ENCODE results near the gene CMTM3.
"Not testable (repeated sequence)": the region's sequence is repeated elsewhere in the genome, so short reads cannot be mapped to it uniquely, and the experiment has no call there.

The CMTM3 gene

DNA sequence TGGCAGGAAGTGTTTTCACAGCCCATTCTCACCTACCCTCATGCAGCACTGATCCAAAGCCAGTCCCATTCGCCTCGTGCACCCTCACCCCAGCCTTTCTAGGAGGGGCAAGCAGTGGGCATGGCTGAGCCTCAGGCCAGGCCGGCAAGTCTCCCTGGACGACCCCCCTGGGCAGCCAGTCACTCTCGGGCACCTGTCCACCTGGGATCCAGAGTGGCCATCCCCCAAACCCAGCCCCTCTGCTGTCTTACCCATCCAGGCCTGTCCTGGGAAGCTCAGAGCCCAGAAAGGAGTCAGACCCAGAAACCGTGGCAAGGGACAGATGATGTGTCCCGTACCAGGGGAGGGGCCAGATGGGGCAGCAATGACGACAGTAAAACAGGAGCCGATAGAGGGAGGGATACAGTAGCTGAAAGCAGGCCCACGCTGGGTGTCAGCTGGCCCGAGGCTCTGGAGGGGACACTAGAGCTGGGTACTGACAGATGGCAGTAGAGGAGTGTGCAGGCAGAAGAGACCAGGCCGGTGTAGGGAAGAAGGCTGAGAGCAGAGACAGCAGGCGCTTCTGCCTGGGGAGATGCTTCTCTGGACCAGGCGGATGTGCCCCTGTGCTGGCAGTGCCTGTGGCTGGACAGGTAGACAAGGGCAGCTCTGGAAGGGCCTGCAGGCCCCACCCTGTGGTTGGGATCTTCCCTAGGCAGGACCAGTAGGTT lies 5.8 kb downstream of the CMTM3 start:
- DNase-seq = no peak

DNA sequence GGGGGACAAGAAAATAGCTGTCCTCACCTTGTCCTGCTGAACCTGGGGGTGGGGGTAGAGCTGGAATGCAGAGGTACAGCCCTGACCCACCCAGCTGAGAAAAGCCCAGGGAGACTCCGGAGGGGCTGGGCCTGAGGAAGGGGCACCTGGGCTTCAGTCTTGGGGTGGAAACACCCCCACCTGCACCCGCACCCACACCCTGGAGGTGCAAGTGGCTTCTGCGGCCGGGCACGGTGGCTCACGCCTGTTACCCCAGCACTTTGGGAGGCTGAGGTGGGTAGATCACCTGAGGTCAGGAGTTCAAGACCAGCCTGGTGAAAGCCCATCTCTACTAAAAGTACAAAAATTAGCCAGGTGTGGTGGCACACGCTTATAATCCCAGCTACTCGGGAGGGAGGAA lies 7.4 kb downstream of the CMTM3 start:
- DNase-seq = not testable (repeated sequence)

DNA sequence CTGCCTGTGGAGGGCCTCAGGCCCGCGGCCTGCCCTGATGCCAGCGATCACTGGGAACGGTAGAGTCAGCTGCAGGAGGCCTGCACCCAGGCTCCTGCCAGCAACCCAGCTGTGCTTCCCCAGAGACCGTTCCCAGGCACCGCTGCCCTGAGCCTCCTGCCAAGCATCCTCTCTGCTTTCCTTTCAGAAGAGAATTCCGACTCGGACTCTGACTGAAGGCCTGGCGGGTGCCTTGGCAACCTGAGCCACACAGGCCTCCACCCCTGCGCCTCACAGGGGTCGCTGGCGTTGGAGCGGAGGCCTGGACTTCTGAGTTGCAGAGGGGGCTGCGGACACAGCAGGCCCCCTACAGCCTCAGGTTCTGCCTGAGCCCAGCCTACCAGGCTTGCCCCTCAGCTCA lies 7.9 kb downstream of the CMTM3 start:
- DNase-seq = no peak

DNA sequence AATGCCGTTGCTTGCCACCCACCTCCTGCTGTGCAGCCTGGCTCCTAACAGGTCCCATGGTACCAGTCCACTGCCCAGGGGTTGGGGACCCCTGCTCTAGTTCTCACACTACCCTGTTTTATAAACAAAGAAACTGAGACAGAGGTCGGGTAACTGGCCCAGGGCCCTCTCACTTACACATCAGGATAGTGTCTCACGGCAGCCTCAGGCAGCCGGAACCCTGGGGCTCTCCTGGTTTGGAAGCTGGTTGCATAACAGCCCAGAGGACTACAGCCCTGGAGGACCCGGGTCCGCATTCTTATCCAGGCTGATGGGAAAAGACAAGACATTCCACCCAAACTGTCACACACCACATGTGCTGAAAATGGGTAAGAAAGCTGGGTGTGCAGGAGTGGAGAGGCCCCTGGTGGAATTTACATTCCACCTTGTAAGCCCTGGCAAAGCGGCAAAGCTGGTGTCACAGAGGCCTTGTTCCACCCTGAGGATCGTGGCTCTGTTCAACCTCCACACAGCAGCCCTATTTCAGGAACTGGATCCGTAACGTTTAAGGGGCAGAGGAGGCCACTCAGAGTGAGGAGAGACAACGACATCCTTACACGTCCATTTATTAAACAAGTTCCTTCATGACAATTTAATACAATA lies 9.8 kb downstream of the CMTM3 start:
- DNase-seq = no peak

DNA sequence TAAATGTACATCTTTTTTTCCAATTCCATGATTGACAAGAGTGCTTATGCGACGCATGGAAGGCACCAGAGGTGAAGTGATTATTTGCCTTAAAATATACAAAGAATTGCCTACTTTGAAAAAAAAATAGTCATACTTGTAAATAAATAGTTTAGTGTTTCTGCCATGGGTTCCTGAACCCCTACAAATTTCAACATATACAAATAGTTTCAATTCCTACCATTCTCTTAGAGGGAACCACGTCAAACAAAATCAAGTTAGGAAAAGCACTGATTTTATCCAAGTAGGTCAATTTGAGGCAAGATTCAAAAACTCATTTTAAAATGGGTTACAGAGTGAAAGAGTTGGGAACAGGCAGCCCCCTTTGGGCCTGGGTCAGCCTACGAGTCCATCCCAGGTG lies 11.7 kb downstream of the CMTM3 start:
- DNase-seq = no peak

DNA sequence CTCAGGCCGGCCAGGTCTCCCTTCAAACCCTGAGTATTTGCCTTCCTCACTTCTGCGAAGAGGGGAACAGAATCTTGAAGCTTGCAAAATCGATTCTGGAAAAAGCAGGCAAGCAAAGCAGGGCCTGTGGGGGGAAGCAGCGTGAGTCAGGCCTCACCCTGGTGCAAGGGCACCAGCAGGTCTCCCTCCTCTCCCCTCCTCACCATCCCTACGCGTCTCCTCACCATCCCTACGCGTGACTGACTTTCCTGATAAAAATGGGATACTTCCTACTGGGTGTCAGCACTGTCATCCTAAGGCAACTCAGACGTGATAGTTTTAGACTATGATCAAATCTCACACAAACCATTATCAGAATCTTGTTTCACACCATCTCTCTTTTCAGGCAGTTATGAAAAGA lies 12.1 kb downstream of the CMTM3 start:
- DNase-seq = no peak

DNA sequence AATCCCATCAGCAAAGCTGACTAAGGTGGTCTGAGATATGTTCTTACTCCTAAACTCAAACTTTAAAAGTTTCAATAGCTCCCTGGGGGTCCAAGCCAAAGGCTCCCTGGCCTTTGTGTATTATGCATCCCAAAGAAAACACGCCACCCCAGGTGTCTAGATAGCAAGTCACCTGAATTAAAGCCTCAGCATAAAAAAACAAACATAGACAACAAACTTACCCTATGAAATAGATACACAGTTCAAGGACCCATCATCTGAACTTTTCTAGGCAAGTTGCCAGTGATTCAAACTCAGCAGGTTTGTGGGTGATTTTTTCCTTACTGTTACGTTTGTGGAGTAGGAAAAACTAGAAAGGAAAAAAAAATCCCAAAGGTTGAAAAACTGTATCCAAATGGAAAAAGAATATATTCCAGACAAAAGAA lies 12.5 kb downstream of the CMTM3 start:
- DNase-seq = no peak

DNA sequence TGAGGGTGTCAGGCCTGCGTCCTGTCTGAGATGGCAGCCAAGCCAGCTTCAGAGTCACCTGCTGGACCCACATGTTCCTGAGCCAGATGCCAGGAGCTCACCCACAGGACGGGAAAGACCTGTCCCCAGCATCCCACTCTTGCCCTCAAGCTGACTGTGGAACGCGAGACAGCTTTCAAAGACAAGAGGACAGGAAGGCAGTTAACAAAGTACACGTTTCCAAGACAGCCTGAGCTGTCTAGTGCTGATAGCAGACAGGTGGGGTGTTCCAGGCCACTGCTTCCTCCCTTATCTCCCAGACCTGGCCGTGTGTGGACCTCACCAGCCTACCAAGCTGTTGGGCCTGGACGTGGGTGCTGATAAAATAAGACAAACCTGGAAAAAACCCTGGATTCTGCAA lies 13.2 kb downstream of the CMTM3 start:
- DNase-seq = no peak

DNA sequence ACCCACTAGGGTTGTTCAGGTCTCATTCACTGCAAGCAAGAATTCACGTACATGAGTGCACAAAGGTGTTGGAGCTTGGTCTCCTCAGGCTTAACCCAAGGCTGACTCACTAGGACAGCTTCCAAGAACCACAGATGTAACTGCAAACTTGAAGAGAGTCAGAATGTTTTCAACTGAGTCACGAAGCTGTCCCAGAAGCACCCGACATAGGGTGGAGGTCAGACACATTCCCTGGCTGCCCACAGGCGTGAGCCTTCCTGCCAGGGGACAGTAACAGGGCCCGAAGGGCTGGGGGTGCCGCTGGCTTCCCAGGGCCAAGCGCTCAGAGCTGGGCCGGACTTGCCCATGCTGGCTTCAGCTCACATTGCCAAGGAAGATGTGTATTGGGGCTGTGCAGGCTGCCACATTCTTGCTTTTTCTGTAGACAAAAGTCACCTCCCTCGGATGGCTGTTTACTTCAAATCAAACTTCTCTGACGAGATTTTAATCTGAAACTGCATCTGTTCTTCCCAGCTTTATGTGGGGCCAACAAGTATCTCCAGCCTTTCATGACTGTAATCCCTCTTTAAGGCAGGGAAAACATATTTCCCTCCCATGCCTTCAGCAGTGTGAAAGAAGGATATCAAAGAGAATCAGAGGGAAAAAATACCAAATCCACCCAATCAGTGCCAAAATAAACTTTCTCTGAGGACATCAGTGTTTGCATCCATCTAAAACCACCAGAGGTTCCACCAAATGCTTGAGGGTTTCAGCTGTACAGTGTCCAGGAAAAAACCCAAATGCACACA lies 14.3 kb downstream of the CMTM3 start:
- DNase-seq = no peak

DNA sequence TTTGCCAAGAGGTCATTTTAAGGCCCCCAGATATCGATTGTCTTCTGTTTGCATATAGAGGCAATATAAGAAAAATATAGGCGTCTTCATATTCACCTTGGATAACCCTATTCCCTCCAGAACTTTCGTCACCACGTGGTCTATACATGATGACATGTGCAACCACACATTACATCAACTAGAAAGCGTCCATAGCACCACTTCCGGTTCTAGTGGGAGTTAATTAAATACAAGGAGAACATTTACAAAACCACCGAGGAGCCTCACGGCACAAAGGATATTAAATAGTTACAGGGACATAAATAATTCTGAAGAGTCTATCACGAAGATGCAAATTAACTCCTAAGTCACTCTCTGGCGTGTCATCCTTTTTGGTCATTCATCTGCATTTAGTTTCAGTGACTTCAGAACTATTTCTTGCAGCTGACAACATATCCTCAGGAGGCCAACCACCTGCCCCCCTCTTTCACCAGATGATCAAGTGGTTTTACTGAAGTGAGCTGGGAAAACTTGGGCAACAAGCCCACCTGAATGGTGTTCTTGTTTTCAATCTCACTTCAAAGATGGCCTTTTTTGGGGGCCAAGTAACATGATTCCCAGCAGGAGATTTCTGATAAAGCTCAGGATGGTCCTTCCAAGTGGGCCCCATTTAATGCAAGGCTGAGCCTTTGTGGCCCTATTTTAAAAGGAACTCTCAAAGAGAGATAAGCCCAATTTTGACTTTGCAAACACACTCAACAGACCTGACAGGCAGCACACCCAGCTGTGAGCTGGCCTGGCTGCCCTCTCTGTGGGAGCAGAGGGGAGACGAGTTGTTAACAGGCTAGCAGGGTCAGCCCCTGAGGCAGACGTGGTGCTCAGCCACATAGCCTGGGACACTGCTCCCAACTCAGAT lies 15.3 kb downstream of the CMTM3 start:
- DNase-seq = no peak

DNA sequence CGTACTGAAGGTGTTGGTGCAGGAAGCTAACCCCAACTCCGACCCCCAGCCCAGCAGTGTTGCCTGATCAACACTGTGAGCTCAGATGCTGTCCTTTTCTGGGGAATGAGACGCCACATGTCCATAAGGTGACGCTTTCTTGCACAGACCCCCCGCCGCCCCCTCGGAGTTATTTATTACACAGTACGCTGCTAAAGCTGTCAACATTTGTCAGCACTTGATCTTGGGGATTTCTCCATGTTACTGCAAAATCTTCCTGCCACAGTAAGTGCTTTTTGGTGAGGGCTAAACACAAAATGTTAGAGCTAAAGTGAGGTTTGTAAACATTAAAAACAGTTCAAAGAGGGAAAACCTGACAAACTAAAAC lies 15.9 kb downstream of the CMTM3 start:
- no peak for DNase-seq

DNA sequence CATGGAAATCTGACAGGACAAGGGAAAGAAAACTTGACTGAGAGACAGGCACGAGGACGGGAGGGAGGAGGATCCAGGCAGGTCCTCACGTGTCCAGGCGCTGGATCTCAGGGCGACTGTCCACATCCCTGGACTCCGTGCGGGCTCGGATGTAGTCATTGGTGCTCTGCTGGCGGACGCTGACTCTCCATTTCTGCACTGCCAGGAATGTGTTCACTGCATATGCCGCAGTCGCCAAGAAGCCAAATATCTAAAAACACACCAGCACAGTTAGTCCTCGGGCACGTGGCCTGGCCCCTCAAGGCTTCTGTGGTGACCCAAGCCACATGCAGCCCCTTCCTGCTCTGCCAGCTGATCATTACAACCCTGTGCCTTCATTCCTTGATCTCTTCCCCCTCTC lies 17.5 kb downstream of the CMTM3 start:
- DNase-seq = no peak

DNA sequence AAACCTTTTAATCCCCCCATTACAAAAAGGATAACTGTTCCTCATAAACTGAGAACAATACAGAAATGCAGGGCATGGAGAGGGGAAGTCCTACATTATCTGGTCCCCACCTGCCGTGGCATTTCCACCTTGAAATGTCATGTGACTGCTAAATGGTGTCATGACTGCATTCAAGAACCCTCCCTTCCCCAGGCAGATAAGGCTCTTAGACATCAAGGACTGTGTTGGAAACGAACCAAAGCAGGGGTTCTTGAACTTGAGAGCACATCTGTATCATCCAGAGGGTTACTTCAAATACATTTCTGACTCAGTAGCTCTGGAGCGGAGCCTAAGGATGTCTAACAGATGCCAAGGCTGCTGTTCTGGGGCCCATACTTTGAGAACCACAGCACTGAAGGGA lies 18.4 kb downstream of the CMTM3 start:
- DNase-seq = no peak

DNA sequence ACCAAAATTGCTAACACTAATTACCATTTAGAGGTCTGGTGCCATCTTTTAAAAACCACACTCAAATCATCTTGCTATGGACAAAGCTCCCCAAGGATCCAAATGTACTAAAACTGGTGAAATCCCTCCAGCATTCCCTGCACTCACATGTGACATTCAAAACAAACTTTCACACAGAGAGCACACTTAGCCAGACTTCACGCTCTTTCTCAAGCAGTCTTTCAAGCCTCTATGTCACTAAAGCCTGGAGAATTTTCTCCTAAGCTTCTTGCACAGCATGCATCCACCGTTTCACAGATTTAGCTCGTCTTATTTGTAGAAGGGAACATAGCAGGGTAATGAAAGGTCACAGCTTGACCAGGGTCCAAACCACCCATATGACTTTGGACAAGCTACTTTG lies 19.3 kb downstream of the CMTM3 start:
- DNase-seq = no peak

DNA sequence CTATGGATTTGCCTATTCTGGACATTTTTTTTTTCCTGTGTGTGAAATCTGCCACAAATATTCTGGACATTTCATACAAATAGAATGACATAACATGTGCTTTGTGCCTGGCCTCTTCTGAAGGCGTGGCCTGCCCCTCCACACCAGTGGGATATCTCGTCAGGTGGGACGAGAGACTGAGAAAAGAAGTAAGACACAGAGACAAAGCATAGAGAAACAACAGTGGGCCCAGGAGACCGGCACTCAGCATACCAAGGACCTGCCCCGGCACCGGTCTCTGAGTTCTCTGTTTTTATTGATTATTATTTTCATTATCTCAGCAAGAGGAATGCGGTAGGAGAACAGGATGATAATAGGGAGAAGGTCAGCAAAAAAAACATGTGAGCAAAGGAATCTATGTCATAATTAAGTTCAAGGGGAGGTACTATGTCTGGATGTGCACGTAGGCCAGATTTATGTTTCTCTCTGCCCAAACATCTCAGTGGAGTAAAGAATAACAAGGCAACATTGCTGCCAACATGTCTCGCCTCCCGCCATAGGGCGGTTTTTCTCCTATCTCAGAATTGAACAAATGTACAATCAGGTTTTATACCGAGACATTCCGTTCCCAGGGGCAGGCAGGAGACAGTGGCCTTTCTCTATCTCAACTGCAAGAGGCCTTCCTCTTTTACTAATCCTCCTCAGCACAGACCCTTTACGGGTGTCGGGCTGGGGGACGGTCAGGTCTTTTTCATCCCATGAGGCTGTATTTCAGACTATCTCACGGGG lies 23.3 kb downstream of the CMTM3 start:
- not testable (repeated sequence) for DNase-seq

DNA sequence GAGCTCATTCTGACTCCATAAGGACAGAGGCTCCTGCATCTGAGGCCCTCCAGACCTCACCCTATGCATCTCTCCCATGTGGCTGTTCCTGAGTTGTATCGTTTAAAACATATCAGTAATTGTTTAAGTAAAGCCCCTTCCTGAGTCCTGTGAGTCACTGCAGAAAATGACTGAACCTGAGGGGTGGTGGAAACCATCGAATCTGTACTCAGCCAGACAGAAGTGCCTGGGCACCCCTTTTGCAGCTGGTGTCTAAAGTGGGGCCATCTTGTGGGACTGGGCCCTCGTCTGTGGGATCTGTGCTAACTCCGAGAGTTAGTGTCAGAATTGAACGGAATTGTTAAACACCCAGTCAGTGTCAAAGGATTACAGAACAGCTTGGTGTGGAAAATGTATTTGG lies 25.4 kb downstream of the CMTM3 start:
- no peak for DNase-seq

DNA sequence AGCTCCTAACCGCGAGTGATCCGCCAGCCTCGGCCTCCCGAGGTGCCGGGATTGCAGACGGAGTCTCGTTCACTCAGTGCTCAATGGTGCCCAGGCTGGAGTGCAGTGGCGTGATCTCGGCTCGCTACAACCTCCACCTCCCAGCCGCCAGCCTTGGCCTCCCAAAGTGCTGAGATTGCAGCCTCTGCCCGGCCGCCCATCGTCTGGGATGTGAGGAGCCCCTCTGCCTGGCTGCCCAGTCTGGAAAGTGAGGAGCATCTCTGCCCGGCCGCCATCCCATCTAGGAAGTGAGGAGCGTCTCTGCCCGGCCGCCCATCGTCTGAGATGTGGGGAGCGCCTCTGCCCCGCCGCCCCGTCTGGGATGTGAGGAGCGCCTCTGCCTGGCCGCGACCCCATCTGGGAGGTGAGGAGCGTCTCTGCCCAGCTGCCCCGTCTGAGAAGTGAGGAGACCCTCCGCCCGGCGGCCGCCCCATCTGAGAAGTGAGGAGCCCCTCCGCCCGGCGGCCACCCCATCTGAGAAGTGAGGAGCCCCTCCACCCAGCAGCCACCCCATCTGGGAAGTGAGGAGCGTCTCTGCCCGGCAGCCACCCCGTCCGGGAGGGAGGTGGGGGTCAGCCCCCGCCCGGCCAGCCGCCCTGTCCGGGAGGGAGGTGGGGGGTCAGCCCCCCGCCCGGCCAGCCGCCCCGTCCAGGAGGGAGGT lies 26.2 kb downstream of the CMTM3 start:
- DNase-seq = not testable (repeated sequence)

DNA sequence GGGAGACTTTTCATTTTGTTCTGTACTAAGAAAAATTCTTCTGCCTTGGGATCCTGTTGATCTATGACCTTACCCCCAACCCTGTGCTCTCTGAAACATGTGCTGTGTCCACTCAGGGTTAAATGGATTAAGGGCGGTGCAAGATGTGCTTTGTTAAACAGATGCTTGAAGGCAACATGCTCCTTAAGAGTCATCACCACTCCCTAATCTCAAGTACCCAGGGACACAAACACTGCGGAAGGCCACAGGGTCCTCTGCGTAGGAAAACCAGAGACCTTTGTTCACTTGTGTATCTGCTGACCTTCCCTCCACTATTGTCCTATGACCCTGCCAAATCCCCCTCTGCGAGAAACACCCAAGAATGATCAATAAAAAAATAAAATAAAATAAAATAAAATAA lies 27.1 kb downstream of the CMTM3 start:
- not testable (repeated sequence) for DNase-seq

DNA sequence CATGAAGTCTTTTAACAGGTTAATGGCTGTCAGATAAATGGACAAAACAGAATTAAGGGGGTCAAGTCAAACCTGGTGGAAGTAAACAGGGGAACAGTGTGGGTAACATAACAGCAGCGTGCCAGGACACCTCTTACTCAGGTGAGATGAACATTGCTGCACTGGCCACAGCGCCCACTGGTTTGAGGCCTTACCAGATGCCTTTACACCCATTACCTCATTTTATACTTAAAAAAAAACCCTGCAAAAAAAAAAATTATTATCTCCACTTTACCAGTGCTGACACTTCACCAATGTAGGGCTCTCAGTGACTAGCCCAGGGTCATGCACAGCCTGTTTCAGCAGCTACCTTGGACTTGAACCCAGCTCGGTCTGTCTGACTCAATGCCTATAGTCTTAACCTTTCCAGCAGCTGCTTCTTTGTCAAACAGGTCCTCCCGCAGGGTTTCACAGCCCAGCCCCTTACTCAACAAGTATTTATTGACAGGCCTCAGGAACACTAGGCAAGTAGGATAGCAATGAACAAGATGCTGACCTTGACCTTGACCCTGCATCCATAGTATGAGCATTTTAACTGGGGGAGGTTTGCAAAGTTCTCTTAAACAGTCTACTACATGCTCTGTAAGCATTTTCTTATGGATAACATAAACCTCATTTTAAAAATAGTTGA lies 30.2 kb downstream of the CMTM3 start:
- DNase-seq = no peak

DNA sequence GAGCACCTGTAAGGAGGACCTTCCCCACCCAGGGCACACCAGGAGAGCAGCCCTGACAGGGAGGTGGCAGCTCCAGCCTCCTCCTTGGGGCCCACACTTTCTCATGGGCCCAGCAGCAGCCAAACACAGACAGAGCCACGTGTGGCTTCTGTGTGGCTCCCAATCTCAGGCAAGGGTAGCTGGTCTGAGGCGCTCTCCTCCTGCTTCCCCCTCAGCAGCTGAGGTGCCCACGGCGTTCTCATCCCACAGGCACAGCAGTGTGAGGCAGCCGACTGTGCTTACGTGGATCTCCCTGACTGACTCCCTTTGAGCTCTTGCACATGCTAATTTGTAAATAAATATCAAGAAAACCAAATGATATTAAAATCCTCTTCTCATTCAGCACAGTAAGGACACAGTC lies 30.9 kb downstream of the CMTM3 start:
- DNase-seq = no peak

DNA sequence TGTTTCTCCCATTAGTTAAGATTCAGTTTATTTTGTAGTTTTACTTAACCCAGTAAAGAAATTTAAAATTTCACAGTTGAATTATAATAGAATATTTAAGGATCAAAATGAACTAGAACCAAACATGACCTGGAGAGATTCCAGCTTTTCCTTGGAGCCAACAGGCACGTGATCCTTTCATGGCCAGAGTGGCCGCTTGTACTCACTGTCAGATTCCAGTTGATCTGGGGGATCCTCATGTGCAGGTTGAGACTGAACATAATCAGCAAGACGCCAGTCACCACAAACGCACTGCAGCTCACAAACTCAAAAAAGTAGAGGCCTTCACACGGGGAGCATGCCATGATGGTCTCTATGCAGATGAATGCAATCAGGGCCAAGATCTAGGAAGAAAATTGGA lies 31.7 kb downstream of the CMTM3 start:
- no peak for DNase-seq

All from stimulated activated naive CD4-positive, alpha-beta T cell (primary cell).